HCT116 (cell line): ENCODE data around the gene PTPRF.

ENCODE experiments used
- EZH2 ChIP-seq: fragments of 200-600 bp; sonication (generic); IDR thresholded peaks from 2 replicates; pipeline ENCODE4 v1.6.1; 2017; ENCODE audit warnings: antibody characterized with exemption, mixed run types
- JUND ChIP-seq: IDR thresholded peaks from 2 replicates; pipeline ENCODE4 v1.6.1; 2012
- RAD21 ChIP-seq: IDR thresholded peaks from 2 replicates; pipeline ENCODE4 v1.6.1; 2012; ENCODE audit warnings: low read depth, mild to moderate bottlenecking
- ZFX ChIP-seq: fragments of 450-650 bp; IDR thresholded peaks from 2 replicates; pipeline ENCODE4 v1.6.1; 2017
- TF ChIP-seq, protein P1 (sequence below): IDR thresholded peaks from 2 replicates; pipeline ENCODE4 v1.6.1; 2012; ENCODE audit warnings: low read depth
- TF ChIP-seq, protein P2 (sequence below), 3 experiments: fragments of 200-600 bp in 1 of 3; sonication (generic) in 1 of 3; IDR thresholded peaks in 2 of 3; conservative IDR thresholded peaks in 1 of 3; 2 replicates each; pipeline ENCODE4 v1.5.1; 2012 to 2017; ENCODE audit warnings: low read depth in 2 of 3, low read length in 2 of 3, antibody characterized with exemption in 1 of 3, borderline replicate concordance in 1 of 3, control low read depth in 1 of 3, mild to moderate bottlenecking in 1 of 3, mixed read lengths in 1 of 3, mixed run types in 1 of 3, moderate library complexity in 1 of 3; ENCODE audit not compliant: insufficient read depth in 1 of 3

DNA sequence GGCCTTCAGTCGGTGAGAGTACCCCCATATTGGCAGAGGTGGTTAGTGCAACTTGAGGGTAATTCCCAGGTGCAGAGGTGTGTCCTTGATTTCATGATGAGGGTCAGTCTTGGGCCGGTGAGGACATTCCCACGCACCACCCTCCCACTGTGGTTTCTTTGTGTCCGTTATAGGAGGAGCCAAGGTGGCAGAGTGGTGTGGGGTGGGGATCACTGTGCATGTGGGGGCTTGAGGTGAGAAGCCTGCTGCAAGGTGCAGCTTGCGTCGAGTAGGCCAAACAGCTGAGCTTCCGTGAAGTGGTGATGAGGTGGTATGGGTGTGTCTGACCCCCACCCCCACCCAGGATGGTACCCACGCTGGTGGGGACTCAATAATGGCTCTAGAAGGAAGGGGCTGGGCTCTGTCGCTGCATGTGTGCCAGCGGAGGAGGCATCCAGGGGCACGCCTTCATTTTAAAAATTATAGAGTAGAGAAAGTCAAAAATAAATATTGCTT is 6.2 kb downstream of the PTPRF start:
- TF ChIP-seq JUND, result no peak
- TF ChIP-seq EZH2, result no peak
- no peak for TF ChIP-seq RAD21
- TF ChIP-seq, protein P1, sequence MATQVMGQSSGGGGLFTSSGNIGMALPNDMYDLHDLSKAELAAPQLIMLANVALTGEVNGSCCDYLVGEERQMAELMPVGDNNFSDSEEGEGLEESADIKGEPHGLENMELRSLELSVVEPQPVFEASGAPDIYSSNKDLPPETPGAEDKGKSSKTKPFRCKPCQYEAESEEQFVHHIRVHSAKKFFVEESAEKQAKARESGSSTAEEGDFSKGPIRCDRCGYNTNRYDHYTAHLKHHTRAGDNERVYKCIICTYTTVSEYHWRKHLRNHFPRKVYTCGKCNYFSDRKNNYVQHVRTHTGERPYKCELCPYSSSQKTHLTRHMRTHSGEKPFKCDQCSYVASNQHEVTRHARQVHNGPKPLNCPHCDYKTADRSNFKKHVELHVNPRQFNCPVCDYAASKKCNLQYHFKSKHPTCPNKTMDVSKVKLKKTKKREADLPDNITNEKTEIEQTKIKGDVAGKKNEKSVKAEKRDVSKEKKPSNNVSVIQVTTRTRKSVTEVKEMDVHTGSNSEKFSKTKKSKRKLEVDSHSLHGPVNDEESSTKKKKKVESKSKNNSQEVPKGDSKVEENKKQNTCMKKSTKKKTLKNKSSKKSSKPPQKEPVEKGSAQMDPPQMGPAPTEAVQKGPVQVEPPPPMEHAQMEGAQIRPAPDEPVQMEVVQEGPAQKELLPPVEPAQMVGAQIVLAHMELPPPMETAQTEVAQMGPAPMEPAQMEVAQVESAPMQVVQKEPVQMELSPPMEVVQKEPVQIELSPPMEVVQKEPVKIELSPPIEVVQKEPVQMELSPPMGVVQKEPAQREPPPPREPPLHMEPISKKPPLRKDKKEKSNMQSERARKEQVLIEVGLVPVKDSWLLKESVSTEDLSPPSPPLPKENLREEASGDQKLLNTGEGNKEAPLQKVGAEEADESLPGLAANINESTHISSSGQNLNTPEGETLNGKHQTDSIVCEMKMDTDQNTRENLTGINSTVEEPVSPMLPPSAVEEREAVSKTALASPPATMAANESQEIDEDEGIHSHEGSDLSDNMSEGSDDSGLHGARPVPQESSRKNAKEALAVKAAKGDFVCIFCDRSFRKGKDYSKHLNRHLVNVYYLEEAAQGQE, result no peak
- TF ChIP-seq, protein P2, sequence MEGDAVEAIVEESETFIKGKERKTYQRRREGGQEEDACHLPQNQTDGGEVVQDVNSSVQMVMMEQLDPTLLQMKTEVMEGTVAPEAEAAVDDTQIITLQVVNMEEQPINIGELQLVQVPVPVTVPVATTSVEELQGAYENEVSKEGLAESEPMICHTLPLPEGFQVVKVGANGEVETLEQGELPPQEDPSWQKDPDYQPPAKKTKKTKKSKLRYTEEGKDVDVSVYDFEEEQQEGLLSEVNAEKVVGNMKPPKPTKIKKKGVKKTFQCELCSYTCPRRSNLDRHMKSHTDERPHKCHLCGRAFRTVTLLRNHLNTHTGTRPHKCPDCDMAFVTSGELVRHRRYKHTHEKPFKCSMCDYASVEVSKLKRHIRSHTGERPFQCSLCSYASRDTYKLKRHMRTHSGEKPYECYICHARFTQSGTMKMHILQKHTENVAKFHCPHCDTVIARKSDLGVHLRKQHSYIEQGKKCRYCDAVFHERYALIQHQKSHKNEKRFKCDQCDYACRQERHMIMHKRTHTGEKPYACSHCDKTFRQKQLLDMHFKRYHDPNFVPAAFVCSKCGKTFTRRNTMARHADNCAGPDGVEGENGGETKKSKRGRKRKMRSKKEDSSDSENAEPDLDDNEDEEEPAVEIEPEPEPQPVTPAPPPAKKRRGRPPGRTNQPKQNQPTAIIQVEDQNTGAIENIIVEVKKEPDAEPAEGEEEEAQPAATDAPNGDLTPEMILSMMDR (IDR thresholded peaks at IDR 0.05 in 2 of 3, conservative IDR thresholded peaks at IDR 0.05 in 1 of 3; ENCODE audit: borderline replicate concordance in 1 of 3, insufficient read depth in 1 of 3, low read depth in 2 of 3, low read length in 2 of 3), result no peak
- TF ChIP-seq ZFX, result no peak
